Activated CD8-positive, alpha-beta memory T cell treated with anti-CD3 and anti-CD28 coated beads for 36 hours (primary cell): ENCODE measurements around the gene CNPY3. TPM values are rescaled to one million over a fixed set of nuclear protein-coding genes. Genes with fewer than 3 reads are reported as not detected.

Experiments
- CTCF ChIA-PET: fragments of 350-600 bp; sonication (Branson Sonifier 250); formaldehyde crosslinking; loops from one replicate; lab custom pipeline; 2021; ENCODE audit warnings: antibody characterized with exemption; lab: Charles Lee
- POLR2A ChIA-PET: fragments of 350-600 bp; sonication (Branson Sonifier 250); formaldehyde crosslinking; loops from one replicate; lab custom pipeline; 2021; ENCODE audit warnings: antibody characterized with exemption; lab: Charles Lee
- total RNA-seq, 2 experiments: library from RNA; stranded (reverse); gene quantifications; one replicate each; pipeline ENCODE4 v1.2.3, GENCODE V29; 2021

CNPY3 gene
- total RNA-seq, 2 experiments from 2014 or later: 48.8 to 50.2 TPM

DNA sequence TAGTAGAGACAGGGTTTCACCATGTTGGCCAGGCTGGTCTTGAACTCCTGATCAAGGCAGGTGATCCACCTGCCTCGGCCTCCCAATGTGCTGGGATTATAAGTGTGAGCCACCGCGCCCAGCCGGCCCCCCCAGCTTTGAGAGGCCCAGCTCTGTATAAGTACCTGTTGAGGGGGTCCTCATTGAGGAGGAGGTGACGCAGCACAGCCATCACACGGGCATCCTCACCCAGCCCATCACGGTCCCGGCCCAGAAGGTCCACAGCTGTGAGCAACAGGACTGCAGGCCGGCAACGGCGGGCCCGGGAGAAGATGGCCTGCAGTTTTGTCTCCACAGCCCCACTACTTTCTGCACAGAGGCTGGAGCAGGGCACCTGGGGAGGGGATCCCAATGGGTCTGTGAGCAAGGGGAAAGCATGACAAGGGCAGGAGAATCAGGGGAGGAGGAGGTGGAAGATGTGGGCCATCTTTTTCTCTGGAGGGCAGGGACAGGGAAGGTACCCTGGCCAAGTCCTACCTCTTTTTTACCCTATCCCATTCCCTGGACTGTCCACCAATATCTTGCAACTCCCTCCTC is 38.9 kb downstream of the CNPY3 start:
- ChIA-PET POLR2A (no interaction called here), CTCF (no interaction called here)

GRCh38 chr6:42968783-42969182 is 39.5 kb downstream of the CNPY3 start:
- ChIA-PET CTCF (no interaction called here), POLR2A (no interaction called here)

- ChIA-PET CTCF (no interaction called here), POLR2A (no interaction called here)
Measured at GRCh38 chr6:42969431-42969830, 40.2 kb downstream of the CNPY3 start.

- CTCF ChIA-PET: no interaction called here
- POLR2A ChIA-PET: no interaction called here
Measured at GRCh38 chr6:42969934-42970333, 40.7 kb downstream of the CNPY3 start.

DNA sequence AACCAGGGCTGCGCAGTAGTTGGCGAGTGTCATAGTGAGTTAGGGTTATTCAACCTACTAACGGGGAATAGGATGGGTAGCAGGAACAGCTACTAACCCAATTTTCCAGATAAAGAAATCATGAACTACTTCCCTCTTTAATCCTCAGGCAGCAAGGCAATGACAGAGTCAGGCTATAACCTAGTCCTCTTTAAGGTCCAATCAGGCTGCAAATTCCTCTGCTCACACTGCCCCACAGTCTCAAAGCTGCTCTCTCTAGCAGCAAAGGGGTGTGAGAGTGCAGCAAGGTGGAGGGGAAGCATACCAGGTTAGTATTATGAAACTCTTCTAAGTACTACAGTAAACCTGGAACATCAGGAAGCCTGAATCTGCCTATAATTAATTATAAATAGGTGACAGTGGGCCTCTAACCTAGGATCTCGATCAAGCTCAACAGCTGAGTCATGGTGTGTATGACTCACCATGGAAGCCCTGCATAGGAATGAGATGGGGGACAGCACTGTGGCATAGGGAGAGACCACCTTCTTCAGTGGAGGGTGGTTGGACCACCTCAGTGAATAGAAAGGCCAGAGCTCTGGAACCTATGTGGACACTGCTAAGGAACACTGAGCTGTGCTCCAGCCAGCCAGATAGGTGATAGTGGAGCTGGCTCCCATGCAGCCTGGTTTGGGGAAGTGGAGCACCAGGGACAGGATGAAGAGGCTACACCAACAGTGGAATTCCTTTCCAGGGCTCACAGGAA is 41.8 kb downstream of the CNPY3 start:
- CTCF ChIA-PET: interaction anchor here (1.0 to 1.2 kb wide), 2 partner anchors 172 to 173 kb away, joined by 3 to 4 read pairs; no protein-coding TSS in a partner anchor

GRCh38 chr6:42971746-42972327 is 42.6 kb downstream of the CNPY3 start:
- ChIA-PET CTCF (interaction anchor here (0.7 to 1.2 kb wide), 2 partner anchors 38 to 172 kb away, joined by 3 to 4 read pairs; no protein-coding TSS in a partner anchor), POLR2A (interaction anchor here (1.1 kb wide), 1 partner anchor 10 kb away, joined by 3 read pairs; no protein-coding TSS in a partner anchor)

More for the DNA sequence above, 41.8 kb downstream of the CNPY3 start:
- POLR2A ChIA-PET: interaction anchor here (1.1 kb wide), 1 partner anchor 9 kb away, joined by 3 read pairs; no protein-coding TSS in a partner anchor

- ChIA-PET CTCF (interaction anchor here (0.7 to 1.5 kb wide), 2 partner anchors 53 to 170 kb away, joined by 3 to 4 read pairs; no protein-coding TSS in a partner anchor), POLR2A (interaction anchor here (0.5 to 1.0 kb wide), 2 partner anchors 10 to 101 kb away, joined by 4 to 6 read pairs; partner anchors contain the start of gene PPP2R5D)
Measured at GRCh38 chr6:42973926-42974325, 44.6 kb downstream of the CNPY3 start.

- ChIA-PET CTCF (no interaction called here), POLR2A (interaction anchor here (0.5 to 1.2 kb wide), 4 partner anchors 9 to 248 kb away, joined by 3 to 5 read pairs (median 4); partner anchors contain the start of genes CNPY3 and PPP2R5D)
Measured at GRCh38 chr6:42974919-42975505, 45.7 kb downstream of the CNPY3 start.

DNA sequence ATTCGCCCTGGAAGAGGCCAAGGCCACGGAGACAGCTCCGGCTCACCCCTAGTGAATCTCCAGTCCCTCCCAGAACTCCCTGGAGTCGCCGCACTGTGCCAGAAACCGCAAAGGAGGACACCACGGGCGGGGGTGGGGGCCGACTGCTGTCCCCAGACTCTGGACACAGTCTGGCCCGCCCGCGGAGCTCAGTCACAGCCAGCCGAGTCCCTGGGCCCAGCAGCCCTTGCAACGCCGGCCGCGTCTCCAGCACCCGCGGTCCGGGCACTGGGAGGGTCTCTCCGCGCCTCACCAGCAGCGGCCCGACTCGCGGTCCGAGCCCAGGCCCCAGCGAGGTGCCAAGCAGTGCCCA is 49.2 kb downstream of the CNPY3 start:
- ChIA-PET CTCF (interaction anchor here (0.5 to 1.3 kb wide), 2 partner anchors 165 to 339 kb away, joined by 3 to 4 read pairs; no protein-coding TSS in a partner anchor), POLR2A (interaction anchor here (1.0 to 1.9 kb wide), 5 partner anchors 36 to 192 kb away, joined by 3 to 14 read pairs (median 10); partner anchors contain the start of genes CNPY3, KLC4, KLHDC3 and MEA1)

GRCh38 chr6:42978839-42979522 is 49.7 kb downstream of the CNPY3 start, which contains the start of gene PEX6:
Gene PEX6 (minus strand): TSS chr6:42979181. CDS start chr6:42979150, 31 bp downstream.
- CTCF ChIA-PET: interaction anchor here (1.3 kb wide), 1 partner anchor 165 kb away, joined by 4 read pairs; no protein-coding TSS in a partner anchor

GRCh38 chr6:42979523-42980177 is 50.4 kb downstream of the CNPY3 start:
- CTCF ChIA-PET: interaction anchor here (1.3 kb wide), 1 partner anchor 164 kb away, joined by 4 read pairs; no protein-coding TSS in a partner anchor
- POLR2A ChIA-PET: interaction anchor here (0.5 to 1.9 kb wide), 7 partner anchors 8 to 79 kb away, joined by 3 to 14 read pairs (median 5); partner anchors contain the start of genes CNPY3, CUL7, KLC4 and KLHDC3

More at GRCh38 chr6:42978839-42979522, 49.7 kb downstream of the CNPY3 start, which contains the start of gene PEX6:
- POLR2A ChIA-PET: interaction anchor here (0.5 to 1.9 kb wide), 8 partner anchors 9 to 192 kb away, joined by 3 to 14 read pairs (median 5); partner anchors contain the start of genes CNPY3, CUL7, KLC4 and KLHDC3

GRCh38 chr6:42981836-42982235 is 52.6 kb downstream of the CNPY3 start:
- ChIA-PET POLR2A (interaction anchor here (0.7 kb wide), 1 partner anchor 22 kb away, joined by 3 read pairs; no protein-coding TSS in a partner anchor), CTCF (interaction anchor here (0.6 to 0.7 kb wide), 2 partner anchors 51 to 325 kb away, joined by 4 to 6 read pairs; no protein-coding TSS in a partner anchor)

DNA sequence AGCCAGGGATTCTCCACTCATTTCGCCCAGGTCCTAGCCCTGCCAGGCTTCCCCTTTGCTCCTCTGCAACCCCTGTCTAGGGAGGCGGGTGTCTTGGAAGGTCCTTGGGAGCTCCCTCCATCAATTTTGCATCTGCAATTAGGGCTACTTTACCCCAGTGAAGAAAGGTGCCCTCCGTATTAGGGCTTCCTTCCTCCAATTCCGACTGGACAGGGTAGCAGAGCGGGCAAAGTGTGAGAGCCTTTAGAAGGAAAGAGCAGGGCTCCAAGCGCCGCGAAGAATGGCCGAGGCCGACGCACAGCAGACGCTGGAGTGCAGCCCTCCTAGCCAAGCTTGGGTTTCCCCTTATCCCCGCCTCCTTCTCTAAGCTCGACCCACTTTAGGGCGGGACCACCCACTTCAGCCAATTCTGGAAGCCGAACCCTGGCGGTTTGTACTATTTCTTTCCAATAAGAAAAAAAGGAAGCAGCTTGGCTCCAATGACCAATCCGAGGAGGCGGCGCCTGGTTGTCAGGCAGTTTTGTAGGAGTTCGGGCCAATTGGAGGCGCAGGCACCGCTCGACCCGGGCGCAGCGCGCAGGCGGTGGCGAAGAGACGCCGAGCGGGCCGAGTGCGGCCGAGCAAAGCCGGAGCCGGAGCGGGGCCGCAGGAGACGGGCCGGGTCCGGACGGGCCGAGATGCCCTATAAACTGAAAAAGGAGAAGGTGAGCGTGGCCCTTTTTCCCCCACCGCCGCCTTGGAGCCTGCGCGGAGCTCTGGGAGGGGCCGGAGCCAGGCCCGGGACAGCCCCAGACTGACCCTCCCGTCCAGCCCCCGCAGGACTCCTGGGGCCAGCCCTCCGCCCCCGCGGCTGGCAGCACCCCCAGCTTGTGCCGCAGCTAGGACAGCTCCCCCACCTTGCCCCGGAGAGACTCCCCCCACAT is 55.0 kb downstream of the CNPY3 start, which contains the start of gene PPP2R5D:
TSS of gene PPP2R5D (plus strand) at position 570 of the 923 bp plus-strand sequence. CDS start at position 678, 108 bp downstream.
- ChIA-PET CTCF (interaction anchor here (0.6 to 1.4 kb wide), 4 partner anchors 32 to 497 kb away, joined by 3 to 5 read pairs (median 3); no protein-coding TSS in a partner anchor), POLR2A (interaction anchor here (0.6 to 2.3 kb wide), 11 partner anchors 9 to 198 kb away, joined by 3 to 14 read pairs (median 4); partner anchors contain the start of genes CNPY3, CUL9, KLC4 and KLHDC3)

DNA sequence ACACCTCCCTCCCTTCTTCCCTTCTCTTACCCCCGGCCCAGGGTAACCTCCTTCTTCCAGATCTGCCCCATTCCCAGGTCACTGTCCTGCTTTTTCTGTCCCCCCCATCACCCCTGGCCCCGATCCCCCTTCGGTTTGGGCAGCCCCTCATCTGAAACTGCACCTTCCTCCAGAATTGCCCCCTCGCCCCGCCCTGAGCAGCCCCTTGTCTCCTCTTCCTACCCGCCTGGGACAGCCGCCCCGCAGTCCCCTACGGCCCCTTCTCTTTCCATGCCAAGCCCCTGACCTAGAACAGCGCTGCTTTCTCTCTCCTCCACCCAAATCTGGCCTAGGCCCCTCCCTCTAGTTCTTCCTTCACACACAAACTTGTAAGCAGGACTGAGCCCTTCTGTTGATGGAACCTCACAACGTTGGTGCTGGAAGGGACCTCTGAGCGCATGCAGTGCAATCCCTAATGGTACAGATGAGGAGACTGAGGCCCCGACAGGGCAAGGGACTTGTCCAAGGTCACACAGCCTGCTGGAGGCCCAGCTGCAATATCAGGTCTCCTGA is 55.7 kb downstream of the CNPY3 start:
- POLR2A ChIA-PET: interaction anchor here (1.0 to 2.3 kb wide), 4 partner anchors 10 to 94 kb away, joined by 3 to 14 read pairs (median 8); partner anchors contain the start of genes CNPY3, KLHDC3 and MEA1

More for the DNA sequence above, 55.7 kb downstream of the CNPY3 start:
- CTCF ChIA-PET: interaction anchor here (1.4 kb wide), 1 partner anchor 70 kb away, joined by 3 read pairs; no protein-coding TSS in a partner anchor
